ENCODE data around the gene KLF6. TPM values are rescaled to one million over a fixed set of nuclear protein-coding genes. Genes with fewer than 3 reads are reported as not detected.
A peak's percentile ranks its signal among the peaks of the same experiment; 100 is the strongest.

Gene KLF6
- total RNA-seq, 1 experiment from 2014 or later: 15.7 TPM

- DNase-seq (ENCODE audit: extremely low read depth, low read depth): no peak
These were observed 27.1 kb upstream of the KLF6 start for GRCh38 chr10:3812141-3812540.

GRCh38 chr10:3811291-3811870, 26.4 kb upstream of the KLF6 start:
- no peak for DNase-seq (ENCODE audit: extremely low read depth, low read depth)

GRCh38 chr10:3808689-3809199, 23.7 kb upstream of the KLF6 start:
- DNase-seq (ENCODE audit: extremely low read depth, low read depth): no peak

GRCh38 chr10:3807928-3808496, 23.0 kb upstream of the KLF6 start:
- DNase-seq (ENCODE audit: extremely low read depth, low read depth): no peak

GRCh38 chr10:3807211-3807927, 22.4 kb upstream of the KLF6 start:
- DNase-seq (ENCODE audit: extremely low read depth, low read depth): no peak

GRCh38 chr10:3806603-3807002, 21.6 kb upstream of the KLF6 start:
- peak; percentile 69 for DNase-seq (ENCODE audit: extremely low read depth, low read depth)

GRCh38 chr10:3805791-3806461, 20.9 kb upstream of the KLF6 start:
- DNase-seq (ENCODE audit: extremely low read depth, low read depth): no peak

GRCh38 chr10:3805201-3805790, 20.3 kb upstream of the KLF6 start:
- no peak for DNase-seq (ENCODE audit: extremely low read depth, low read depth)

- DNase-seq (ENCODE audit: extremely low read depth, low read depth): no peak
These were observed 19.1 kb upstream of the KLF6 start for GRCh38 chr10:3803927-3804741.

- no peak for DNase-seq (ENCODE audit: extremely low read depth, low read depth)
These were observed 18.4 kb upstream of the KLF6 start for GRCh38 chr10:3803295-3803926.

GRCh38 chr10:3802526-3803265, 17.7 kb upstream of the KLF6 start:
- no peak for DNase-seq (ENCODE audit: extremely low read depth, low read depth)

GRCh38 chr10:3801558-3802192, 16.7 kb upstream of the KLF6 start:
- DNase-seq (ENCODE audit: extremely low read depth, low read depth): no peak

- DNase-seq (ENCODE audit: extremely low read depth, low read depth): no peak
These were observed 15.6 kb upstream of the KLF6 start for GRCh38 chr10:3800586-3800985.

- no peak for DNase-seq (ENCODE audit: extremely low read depth, low read depth)
These were observed 12.7 kb upstream of the KLF6 start for GRCh38 chr10:3797750-3798149.

- DNase-seq (ENCODE audit: extremely low read depth, low read depth): no peak
These were observed 8.5 kb upstream of the KLF6 start for GRCh38 chr10:3793553-3793952.

- DNase-seq (ENCODE audit: extremely low read depth, low read depth): no peak
These were observed 7.8 kb upstream of the KLF6 start for GRCh38 chr10:3792710-3793219.

GRCh38 chr10:3791974-3792633, 7.1 kb upstream of the KLF6 start:
- DNase-seq (ENCODE audit: extremely low read depth, low read depth): no peak

- no peak for DNase-seq (ENCODE audit: extremely low read depth, low read depth)
These were observed 5.8 kb upstream of the KLF6 start for GRCh38 chr10:3790858-3791257.
